GM12801 (cell line): ENCODE results near the gene CPNE2.

Experiments
- TF ChIP-seq, protein P1 (sequence below): IDR thresholded peaks from one replicate; pipeline ENCODE4 v1.5.1; 2011; ENCODE audit warnings: control low read depth; ENCODE audit not compliant: insufficient read length; ENCODE audit errors: extremely low read depth

CPNE2 gene

DNA sequence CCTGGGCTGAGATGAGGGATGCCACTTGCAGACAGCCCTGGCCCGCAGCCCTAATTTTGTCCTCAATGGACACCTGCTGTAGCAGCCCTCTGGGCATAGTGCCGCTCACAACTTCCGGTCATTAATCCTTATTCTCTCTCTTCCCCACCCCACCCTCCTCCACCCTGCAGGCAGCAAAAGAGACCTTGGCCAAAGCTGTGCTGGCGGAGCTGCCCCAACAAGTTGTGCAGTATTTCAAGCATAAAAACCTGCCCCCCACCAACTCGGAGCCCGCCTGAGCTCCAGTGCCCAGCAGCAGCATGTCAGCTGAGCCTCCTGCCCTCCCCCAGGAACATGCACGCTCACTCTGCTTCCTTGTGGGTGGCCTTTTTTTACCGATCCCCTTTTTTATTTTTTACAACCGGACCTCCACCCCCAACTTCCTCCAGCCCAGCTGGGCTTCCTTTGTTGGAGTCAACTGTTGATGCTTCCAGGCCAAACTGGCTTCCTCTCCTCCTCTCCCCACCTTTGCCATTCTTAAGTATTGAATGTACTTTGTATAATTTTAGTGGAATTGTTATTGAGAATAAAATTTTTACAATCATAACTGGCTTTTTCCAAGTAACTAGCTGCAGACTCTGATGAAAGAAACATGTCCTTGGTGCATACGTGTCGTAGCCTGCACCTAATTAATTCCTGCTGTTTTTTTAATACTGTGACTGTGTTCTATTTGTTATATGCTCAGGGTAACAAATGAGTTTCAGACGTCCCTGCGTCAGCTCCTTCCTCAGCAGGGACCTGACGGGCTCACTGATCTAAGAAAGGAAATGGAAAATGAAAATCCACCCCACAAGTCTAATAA lies 55.2 kb downstream of the CPNE2 start:
- TF ChIP-seq, protein P1, sequence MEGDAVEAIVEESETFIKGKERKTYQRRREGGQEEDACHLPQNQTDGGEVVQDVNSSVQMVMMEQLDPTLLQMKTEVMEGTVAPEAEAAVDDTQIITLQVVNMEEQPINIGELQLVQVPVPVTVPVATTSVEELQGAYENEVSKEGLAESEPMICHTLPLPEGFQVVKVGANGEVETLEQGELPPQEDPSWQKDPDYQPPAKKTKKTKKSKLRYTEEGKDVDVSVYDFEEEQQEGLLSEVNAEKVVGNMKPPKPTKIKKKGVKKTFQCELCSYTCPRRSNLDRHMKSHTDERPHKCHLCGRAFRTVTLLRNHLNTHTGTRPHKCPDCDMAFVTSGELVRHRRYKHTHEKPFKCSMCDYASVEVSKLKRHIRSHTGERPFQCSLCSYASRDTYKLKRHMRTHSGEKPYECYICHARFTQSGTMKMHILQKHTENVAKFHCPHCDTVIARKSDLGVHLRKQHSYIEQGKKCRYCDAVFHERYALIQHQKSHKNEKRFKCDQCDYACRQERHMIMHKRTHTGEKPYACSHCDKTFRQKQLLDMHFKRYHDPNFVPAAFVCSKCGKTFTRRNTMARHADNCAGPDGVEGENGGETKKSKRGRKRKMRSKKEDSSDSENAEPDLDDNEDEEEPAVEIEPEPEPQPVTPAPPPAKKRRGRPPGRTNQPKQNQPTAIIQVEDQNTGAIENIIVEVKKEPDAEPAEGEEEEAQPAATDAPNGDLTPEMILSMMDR = no peak

DNA sequence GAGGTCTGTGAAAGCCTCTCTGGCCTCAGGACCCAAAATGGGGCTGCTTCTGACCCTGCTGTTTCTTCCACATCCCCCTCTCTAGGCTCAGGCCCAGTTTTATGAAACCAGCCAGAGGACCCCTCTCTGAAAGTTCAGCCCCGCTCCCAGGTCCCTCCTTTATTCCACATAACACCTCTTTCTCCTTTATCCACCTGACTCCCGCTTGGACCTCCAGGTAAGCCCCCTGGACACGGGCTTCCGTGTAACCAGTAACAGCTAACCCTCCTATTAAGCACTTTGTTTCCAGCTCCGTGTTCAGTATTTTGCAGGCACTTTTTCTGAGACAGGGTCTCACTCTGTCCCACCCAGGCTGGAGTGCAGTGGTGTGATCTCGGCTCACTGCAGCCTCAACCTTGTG lies 56.1 kb downstream of the CPNE2 start:
- TF ChIP-seq, protein P1 = no peak

DNA sequence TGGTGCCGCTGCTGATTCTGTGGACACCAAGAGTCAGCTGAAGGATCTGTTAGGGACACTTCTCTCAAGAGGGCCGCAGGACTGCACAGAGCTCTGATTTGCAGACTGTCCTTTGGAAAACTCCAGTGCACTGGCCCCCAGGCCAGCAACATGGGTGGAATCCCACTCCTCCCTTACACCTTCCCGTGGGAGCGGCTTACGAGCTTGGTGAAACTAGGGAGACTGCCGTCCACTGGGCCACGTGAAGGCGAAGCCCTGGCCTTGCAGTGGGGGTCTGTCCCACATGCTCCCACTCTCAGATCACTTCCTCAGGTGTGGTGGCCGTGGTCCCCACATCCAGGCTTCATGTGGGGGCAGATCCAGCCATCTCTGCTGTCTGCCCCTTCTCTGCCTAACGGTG lies 57.0 kb downstream of the CPNE2 start:
- TF ChIP-seq, protein P1 = no peak

DNA sequence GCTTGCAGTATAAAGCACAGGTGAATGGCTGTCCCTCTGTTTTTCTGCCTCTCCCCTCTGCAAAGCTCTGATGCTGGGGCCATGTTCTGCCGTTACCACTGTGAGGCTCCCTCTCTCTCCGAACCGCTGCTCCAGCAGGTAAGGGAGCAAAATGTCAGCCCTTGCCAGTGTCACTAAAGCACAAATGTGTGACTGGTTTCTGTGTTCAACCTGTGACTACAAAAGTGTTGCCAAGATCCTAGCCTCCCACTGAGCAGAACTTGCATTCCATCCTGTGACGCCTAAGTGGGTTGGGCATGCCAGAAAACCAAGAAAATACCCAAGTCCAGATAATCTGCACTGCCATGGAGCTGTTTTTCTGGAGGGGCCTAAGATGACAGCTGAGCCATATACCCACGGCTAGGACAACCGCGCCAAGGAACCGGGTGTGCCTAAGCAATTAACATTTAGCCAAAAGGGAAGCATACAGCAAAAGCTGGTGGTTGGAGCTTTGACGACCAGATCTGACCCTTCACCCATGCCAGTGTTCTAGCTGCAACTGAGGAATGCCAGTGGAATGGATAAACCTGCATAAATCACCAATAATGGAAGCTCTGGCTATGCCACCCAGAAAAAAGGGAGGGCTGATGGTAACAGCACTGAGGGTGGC lies 58.4 kb downstream of the CPNE2 start:
- TF ChIP-seq, protein P1 = no peak

DNA sequence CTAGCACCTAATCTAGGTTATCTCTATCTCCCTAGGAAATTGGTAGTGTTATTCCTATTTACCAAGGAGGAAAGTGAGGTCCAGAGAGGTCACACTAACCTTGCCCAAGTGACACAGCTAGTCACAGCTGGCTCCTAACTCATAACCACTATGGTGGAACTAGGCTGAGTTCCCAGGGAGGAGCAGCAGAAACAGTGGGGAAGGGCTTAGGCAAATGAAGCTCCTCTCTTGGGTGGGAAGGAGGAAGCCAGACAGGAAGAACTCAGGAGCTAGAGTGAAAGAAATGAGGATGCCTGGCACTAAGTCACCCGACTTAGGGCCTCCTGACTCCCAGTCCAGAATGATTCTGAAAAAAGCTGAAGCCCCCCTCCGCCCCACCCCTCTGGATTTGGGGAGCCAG lies 59.0 kb downstream of the CPNE2 start:
- TF ChIP-seq, protein P1 = no peak

DNA sequence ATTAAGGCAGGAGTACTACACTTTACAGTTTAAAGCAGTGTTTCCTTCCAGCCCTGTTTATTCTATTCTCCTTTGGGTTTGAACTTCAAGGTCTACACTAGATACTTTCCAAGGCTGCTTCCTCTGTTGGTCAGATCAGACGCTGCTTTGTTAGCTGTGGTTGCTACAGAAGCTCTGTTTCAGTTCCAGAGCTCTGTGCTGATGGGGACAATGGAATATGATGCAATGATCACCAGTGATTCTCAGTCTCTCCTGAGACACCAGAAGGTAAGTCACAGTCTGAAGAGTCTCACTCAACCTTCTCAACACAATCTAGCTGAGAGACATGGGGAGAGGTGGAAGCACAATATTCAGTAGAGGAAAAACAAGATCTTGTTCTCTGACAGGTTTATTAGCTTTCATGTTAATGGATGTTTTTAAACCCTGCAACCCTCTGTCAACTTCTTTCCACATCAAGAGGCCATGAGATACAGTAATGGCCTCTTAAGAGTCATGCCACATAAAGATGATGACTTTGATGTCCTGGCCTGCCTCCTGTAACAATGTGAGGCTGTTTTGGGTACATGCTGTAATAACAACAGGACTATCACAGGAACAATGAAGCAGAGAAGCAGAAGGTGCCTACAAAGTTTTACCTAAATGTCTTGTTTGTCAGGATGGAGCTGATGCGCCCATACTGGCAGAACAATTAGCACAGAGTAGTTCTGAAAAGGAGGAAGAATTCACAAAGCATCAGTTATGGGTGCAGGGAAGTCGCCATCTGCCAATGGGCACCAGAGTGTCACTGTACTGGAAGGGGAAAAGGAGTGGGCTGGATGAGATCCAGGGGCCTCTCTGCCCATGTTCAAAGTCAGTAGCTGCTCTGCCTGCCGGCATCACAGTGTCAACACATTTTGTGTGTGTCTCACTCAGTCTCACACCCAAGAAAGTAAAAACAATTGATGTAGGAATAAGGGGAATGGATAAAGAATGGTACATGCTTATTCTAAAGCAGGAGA lies 60.0 kb downstream of the CPNE2 start:
- TF ChIP-seq, protein P1 = no peak

DNA sequence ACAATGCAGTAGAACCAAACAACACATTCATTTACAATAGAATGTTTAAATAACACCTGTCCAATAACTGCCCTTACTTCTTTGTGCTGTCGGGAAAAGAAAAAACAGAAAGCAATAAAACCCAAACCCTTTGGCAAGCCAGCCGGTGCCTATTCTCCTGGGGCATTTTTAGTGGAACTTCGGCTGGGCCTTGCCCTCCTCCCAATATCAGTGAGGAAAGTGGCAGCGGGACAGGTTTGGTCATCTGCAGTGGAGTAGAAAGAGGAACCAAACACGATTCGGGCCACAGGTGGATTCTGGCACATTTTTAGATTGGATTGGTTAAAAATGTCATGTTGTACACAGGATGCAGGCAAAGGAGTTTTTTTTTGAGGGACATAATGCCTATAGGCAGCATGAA lies 61.5 kb downstream of the CPNE2 start:
- TF ChIP-seq, protein P1 = no peak
